22Rv1 (cell line): Measurements from ENCODE around the gene CAPZB.

Experiments
- CTCF ChIP-seq: fragments of 450-650 bp; IDR thresholded peaks from 2 replicates; pipeline ENCODE4 v1.5.1; 2017; ENCODE audit warnings: mild to moderate bottlenecking
- ZFX ChIP-seq: fragments of 450-650 bp; IDR thresholded peaks from 2 replicates; pipeline ENCODE4 v1.6.1; 2017; ENCODE audit warnings: antibody characterized with exemption, borderline replicate concordance

- TF ChIP-seq CTCF (no peak), ZFX (no peak)
Observed at GRCh38 chr1:19488136-19488535, 2.8 kb upstream of the CAPZB start.
